T-helper 2 cell treated with Interferon-gamma antibody and Interleukin-4, amounts not matched to agents 5 μg/mL and 100 μg/mL, for 36 hours (primary cell): ENCODE results near the gene PTRHD1.
A peak's percentile ranks its signal among the peaks of the same experiment; 100 is the strongest.

Experiments
- DNase-seq: peaks from one replicate; pipeline ENCODE4 v3.0.0; 2021; ENCODE audit warnings: low spot score
- H3K27ac Mint-ChIP-seq: one replicate; pipeline ENCODE4 v1.8.0; 2021; ENCODE audit warnings: mild to moderate bottlenecking, mixed read lengths
- H3K27me3 Mint-ChIP-seq: one replicate; pipeline ENCODE4 v1.8.0; 2021; ENCODE audit warnings: low read depth, mixed read lengths
- H3K36me3 Mint-ChIP-seq: one replicate; pipeline ENCODE4 v1.8.0; 2021; ENCODE audit warnings: low read depth, mixed read lengths
- H3K4me1 Mint-ChIP-seq: one replicate; pipeline ENCODE4 v1.8.0; 2021; ENCODE audit warnings: low read depth, mixed read lengths
- H3K4me3 Mint-ChIP-seq: one replicate; pipeline ENCODE4 v1.8.0; 2022; ENCODE audit warnings: mild to moderate bottlenecking, moderate library complexity, mixed read lengths
- H3K9me3 Mint-ChIP-seq: one replicate; pipeline ENCODE4 v1.8.0; 2021; ENCODE audit warnings: mixed read lengths

The PTRHD1 gene

GRCh38 chr2:24771764-24772586 lies 21.2 kb downstream of the PTRHD1 start:
- Mint-ChIP-seq H3K27me3 (peaks cover 6% of the 10 kb centered on the region), H3K4me1 (no peaks in the 10 kb centered on the region), H3K27ac (no peak overlapping the region), H3K36me3 (peaks cover 6% of the 10 kb centered on the region), H3K4me3 (no peak overlapping the region), H3K9me3 (no peaks in the 10 kb centered on the region)
- no peak for DNase-seq

DNA sequence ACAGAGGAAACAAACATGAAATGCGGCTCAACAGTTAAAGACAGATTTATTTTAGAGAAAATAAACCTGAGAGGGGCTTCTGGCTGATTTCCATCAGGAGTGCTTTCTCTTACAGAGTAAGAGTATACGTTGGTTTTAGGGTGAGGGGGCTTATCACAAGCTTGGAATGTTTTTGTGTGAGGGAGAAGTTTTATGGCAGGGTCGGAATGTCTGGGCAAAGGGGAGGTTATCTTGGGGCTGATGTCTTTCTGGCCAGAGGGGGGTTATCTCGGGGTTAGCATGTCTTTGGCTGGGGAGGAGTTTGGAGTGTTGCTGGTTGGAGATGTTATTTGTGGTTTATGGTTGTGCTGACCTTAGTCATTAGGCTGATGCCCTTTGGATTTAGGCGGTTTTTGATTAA lies 22.1 kb downstream of the PTRHD1 start:
- Mint-ChIP-seq H3K36me3 (peaks cover 6% of the 10 kb centered on the region), H3K4me3 (no peak overlapping the region), H3K9me3 (no peaks in the 10 kb centered on the region), H3K27me3 (no peaks in the 10 kb centered on the region), H3K4me1 (peaks cover 7% of the 10 kb centered on the region), H3K27ac (no peak overlapping the region)
- no peak for DNase-seq

DNA sequence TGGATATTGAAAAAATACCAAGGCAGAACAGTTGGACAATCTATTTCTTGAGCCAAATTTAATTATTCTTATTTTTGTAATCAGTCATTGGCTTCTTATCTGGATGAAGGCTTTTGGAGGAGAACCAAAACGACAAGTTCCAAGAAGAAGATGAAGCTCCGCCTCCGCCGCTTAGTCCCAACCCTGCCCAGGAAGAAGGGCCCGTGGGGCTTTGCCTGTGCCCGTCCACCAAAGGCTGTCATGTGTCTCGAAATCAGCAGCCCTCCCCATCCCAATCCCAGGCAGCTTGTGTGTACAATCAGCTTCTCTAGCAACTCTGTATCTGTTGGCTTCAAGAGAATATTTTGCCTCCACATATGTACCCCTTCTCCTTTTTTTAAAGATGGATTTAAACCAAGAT lies 24.6 kb downstream of the PTRHD1 start:
- Mint-ChIP-seq H3K27ac (no peak overlapping the region), H3K4me3 (no peak overlapping the region), H3K4me1 (peaks cover 7% of the 10 kb centered on the region), H3K27me3 (no peaks in the 10 kb centered on the region), H3K36me3 (peaks cover 15% of the 10 kb centered on the region), H3K9me3 (no peaks in the 10 kb centered on the region)
- DNase-seq, result no peak

- no peak overlapping the region for H3K4me3 Mint-ChIP-seq
- no peak overlapping the region for H3K27ac Mint-ChIP-seq
- H3K36me3 Mint-ChIP-seq, result peaks cover 15% of the 10 kb centered on the region
These were observed 25.2 kb downstream of the PTRHD1 start for GRCh38 chr2:24768013-24768412.

GRCh38 chr2:24766609-24767008 lies 26.6 kb downstream of the PTRHD1 start:
- peaks cover 15% of the 10 kb centered on the region for H3K36me3 Mint-ChIP-seq
- no peak overlapping the region for H3K4me3 Mint-ChIP-seq
- no peaks in the 10 kb centered on the region for H3K27me3 Mint-ChIP-seq
- H3K9me3 Mint-ChIP-seq, result no peaks in the 10 kb centered on the region
- no peak for DNase-seq
- H3K27ac Mint-ChIP-seq, result peak overlapping the region; percentile 43
- H3K4me1 Mint-ChIP-seq, result peaks cover 7% of the 10 kb centered on the region

More at GRCh38 chr2:24768013-24768412, 25.2 kb downstream of the PTRHD1 start:
- Mint-ChIP-seq H3K27me3 (no peaks in the 10 kb centered on the region), H3K4me1 (peaks cover 7% of the 10 kb centered on the region), H3K9me3 (no peaks in the 10 kb centered on the region)
- no peak for DNase-seq

- H3K36me3 Mint-ChIP-seq, result peaks cover 15% of the 10 kb centered on the region
These were observed 29.3 kb downstream of the PTRHD1 start for GRCh38 chr2:24763843-24764242.

DNA sequence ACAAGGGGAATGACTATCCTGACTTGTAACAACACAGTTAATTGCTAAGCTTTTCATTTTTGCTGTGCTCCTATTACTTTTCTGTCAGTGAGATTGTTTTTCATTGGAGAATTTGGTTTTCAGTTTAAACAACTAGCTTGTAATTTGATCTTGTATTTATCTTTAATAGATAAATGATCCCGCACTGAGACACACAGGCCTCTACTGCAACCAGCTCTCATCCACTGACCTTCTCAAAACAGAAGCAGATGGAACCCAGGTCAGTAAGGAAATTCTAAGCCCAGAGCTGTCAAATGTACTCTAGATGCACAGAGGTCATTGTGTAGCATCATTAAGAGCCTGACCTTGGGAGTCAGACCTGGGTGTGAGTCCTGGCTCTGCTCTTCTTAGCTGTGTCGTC lies 30.7 kb downstream of the PTRHD1 start:
- Mint-ChIP-seq H3K36me3 (peaks cover 17% of the 10 kb centered on the region), H3K27ac (no peak overlapping the region), H3K4me1 (peaks cover 7% of the 10 kb centered on the region), H3K9me3 (no peaks in the 10 kb centered on the region), H3K27me3 (no peaks in the 10 kb centered on the region), H3K4me3 (no peak overlapping the region)
- no peak for DNase-seq

More at GRCh38 chr2:24763843-24764242, 29.3 kb downstream of the PTRHD1 start:
- no peak for DNase-seq
- H3K27ac Mint-ChIP-seq, result no peak overlapping the region
- no peaks in the 10 kb centered on the region for H3K27me3 Mint-ChIP-seq
- peaks cover 7% of the 10 kb centered on the region for H3K4me1 Mint-ChIP-seq
- no peak overlapping the region for H3K4me3 Mint-ChIP-seq
- no peaks in the 10 kb centered on the region for H3K9me3 Mint-ChIP-seq

- Mint-ChIP-seq H3K9me3 (no peaks in the 10 kb centered on the region), H3K4me3 (no peak overlapping the region), H3K4me1 (peaks cover 7% of the 10 kb centered on the region), H3K27me3 (no peaks in the 10 kb centered on the region), H3K27ac (no peak overlapping the region), H3K36me3 (peaks cover 17% of the 10 kb centered on the region)
- no peak for DNase-seq
These were observed 31.3 kb downstream of the PTRHD1 start for GRCh38 chr2:24761866-24762265.

DNA sequence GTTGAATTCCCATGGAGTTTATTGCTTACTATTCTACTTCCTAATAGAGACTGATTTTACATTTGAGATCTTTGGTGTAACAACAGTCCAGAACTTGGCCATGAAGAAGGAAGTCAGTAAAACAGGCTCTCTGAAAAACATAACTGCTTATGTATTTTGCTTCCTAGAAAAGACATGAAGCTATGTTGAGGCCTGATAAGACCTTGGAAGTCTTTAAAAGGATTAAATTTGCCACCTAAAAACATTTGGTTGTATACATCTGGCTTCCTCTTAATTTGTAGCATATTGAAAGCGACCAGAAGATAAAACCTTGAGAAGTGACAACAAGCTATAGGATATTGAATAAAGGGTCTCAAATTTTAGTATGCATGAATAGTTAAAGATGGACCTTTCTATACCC lies 36.4 kb downstream of the PTRHD1 start:
- H3K4me1 Mint-ChIP-seq, result no peaks in the 10 kb centered on the region
- H3K27ac Mint-ChIP-seq, result no peak overlapping the region
- H3K4me3 Mint-ChIP-seq, result no peak overlapping the region
- H3K27me3 Mint-ChIP-seq, result no peaks in the 10 kb centered on the region
- no peak for DNase-seq
- H3K36me3 Mint-ChIP-seq, result peaks cover 7% of the 10 kb centered on the region
- no peaks in the 10 kb centered on the region for H3K9me3 Mint-ChIP-seq

DNA sequence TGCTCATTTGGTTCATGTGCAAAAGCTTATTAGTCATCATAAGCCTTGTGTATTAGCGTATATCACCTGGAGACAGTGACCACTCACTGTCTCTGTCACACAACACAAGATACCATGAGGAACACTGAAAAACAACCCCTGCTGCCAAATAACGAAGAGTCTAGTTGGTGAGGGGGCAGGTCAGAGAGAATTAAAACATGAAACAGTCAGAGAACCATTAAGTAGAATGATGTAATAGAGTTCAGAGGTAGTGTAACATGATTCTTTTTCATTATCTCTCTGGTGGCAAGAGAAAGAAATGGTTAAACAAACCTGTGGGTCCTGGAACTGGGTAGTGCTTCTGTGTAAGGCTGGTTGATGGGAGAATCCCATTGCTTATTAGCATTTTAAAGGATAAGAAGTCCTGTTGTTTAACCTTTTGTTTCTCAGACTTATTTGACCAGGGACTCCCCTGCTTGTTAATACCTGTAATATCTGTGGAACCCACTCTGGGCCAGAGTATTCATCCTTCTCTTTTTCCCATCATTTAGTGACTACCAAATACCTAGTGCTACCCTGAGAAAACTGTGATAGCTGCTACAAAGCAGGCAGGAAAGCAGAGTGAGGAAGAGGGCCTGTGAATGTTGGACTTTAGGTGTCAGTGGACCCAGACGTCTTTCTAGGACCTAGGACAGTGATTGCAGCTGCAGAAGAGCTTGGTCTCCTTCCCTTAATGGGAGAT lies 38.0 kb downstream of the PTRHD1 start:
- Mint-ChIP-seq H3K4me3 (no peak overlapping the region), H3K9me3 (no peaks in the 10 kb centered on the region), H3K27ac (no peak overlapping the region), H3K4me1 (no peaks in the 10 kb centered on the region), H3K27me3 (no peaks in the 10 kb centered on the region), H3K36me3 (peaks cover 5% of the 10 kb centered on the region)
- DNase-seq, result no peak

DNA sequence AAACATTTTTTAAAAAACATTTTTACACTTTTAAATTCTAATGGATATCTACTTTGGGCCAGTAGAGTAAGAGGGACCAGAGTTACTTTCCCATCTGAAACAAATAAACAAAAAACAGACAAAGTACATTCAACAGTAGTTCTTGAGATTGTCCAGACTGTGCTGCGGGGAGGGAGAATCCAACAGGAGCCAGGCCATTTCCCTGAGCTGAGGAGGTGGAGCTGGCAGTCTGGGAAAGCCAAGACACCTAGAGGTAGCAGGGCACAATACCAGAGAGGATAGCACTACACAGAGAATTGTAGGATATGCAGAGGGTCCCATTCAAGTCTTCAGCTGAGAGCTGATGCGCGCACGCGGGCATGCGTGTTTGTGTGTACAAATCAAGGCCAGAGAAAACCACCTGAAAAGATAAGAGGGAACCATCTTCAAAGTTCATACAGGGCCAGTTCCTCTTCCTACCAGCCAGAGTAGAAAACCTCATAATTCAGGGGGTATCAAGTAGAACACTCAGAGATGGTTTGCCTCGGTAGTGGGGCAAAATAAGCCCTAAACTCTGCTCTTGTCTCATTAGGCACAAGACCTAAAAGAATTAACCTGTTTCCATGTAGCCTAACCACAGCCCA lies 44.0 kb downstream of the PTRHD1 start:
- Mint-ChIP-seq H3K4me3 (no peak overlapping the region), H3K4me1 (no peaks in the 10 kb centered on the region), H3K9me3 (no peaks in the 10 kb centered on the region), H3K27me3 (no peaks in the 10 kb centered on the region), H3K36me3 (no peaks in the 10 kb centered on the region), H3K27ac (no peak overlapping the region)
- no peak for DNase-seq

GRCh38 chr2:24747299-24747698 lies 45.9 kb downstream of the PTRHD1 start:
- peaks cover 4% of the 10 kb centered on the region for H3K36me3 Mint-ChIP-seq
- H3K4me3 Mint-ChIP-seq, result no peak overlapping the region
- DNase-seq, result no peak
- H3K4me1 Mint-ChIP-seq, result peaks cover 3% of the 10 kb centered on the region
- no peak overlapping the region for H3K27ac Mint-ChIP-seq
- H3K9me3 Mint-ChIP-seq, result no peaks in the 10 kb centered on the region
- H3K27me3 Mint-ChIP-seq, result no peaks in the 10 kb centered on the region

DNA sequence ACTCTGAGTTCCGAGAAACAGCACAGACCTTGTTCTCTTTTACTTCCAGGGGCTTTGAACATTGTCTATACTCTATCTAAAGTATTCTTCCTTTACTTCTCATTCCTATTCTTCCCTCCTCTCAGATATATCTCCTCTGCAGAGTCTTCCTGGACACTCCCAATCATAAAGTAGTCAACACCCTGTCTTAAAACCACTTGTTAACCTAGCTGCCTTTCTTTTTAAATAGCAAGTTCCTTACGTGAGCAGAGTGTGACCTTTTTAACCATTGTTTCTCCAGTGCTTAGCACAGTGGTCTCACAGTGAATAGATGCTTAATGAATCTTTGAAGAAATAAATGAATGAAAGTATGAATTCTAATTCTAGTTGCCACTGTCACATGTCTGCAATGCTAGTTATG lies 47.4 kb downstream of the PTRHD1 start:
- Mint-ChIP-seq H3K9me3 (no peaks in the 10 kb centered on the region), H3K4me1 (peaks cover 3% of the 10 kb centered on the region), H3K36me3 (peaks cover 9% of the 10 kb centered on the region), H3K27ac (no peak overlapping the region), H3K27me3 (no peaks in the 10 kb centered on the region), H3K4me3 (no peak overlapping the region)
- no peak for DNase-seq

- Mint-ChIP-seq H3K27ac (no peak overlapping the region), H3K36me3 (peaks cover 9% of the 10 kb centered on the region), H3K27me3 (no peaks in the 10 kb centered on the region), H3K4me1 (peaks cover 3% of the 10 kb centered on the region), H3K4me3 (no peak overlapping the region), H3K9me3 (no peaks in the 10 kb centered on the region)
- DNase-seq, result no peak
These were observed 48.8 kb downstream of the PTRHD1 start for GRCh38 chr2:24744356-24744755.
